Mucosa of descending colon (tissue), 3 donors: ENCODE results near the gene ZNF718. TPM values are rescaled to one million over a fixed set of nuclear protein-coding genes. Genes with fewer than 3 reads are reported as not detected.
"Not testable (repeated sequence)": the region's sequence is repeated elsewhere in the genome, so short reads cannot be mapped to it uniquely, and the experiment has no call there.

ENCODE experiments used
- ATAC-seq: fragments of 200-7000 bp; cut with Tn5 transposase; one replicate; pipeline ENCODE4 v1.9.1; 2020; ENCODE audit warnings: mild to moderate bottlenecking, moderate library complexity
- DNase-seq, 3 donors: peaks; one replicate each; pipeline ENCODE4 v3.0.0-alpha.2; 2020
- H3K36me3 ChIP-seq: fragments of 200-600 bp; one replicate; pipeline ENCODE4 v1.8.0; 2021; ENCODE audit warnings: low read depth, mild to moderate bottlenecking
- H3K4me1 ChIP-seq: fragments of 200-600 bp; one replicate; pipeline ENCODE4 v1.8.0; 2021; ENCODE audit warnings: low read depth, mild to moderate bottlenecking
- H3K4me3 ChIP-seq: fragments of 200-600 bp; one replicate; pipeline ENCODE4 v1.8.0; 2021; ENCODE audit warnings: mild to moderate bottlenecking
- H3K9me3 ChIP-seq: fragments of 200-600 bp; one replicate; pipeline ENCODE4 v1.8.0; 2021; ENCODE audit warnings: mild to moderate bottlenecking
- intact Hi-C, 2 donors: fragments of 100-400 bp; cut with DNase I in 1 of 2; cut with micrococcal nuclease in 1 of 2; formaldehyde crosslinking; loops; one replicate each; pipeline versions ENCODE4 v1.11.0 to v1.11.1; 2022; cut with DNase I, micrococcal nuclease
- total RNA-seq, 3 donors: library from RNA; stranded (reverse); fragmentation: NEBNext Ultra II Directional in 2 of 3; extraction: Animal tissue kit (Norgen Biotek cat#: 25700) in 2 of 3; gene quantifications; one replicate each; pipeline versions ENCODE4 v1.2.1 to v1.2.4, GENCODE V29; 2021 to 2023
- TF ChIP-seq, protein P1 (sequence below): fragments of 200-600 bp; IDR thresholded peaks from one replicate; pipeline ENCODE4 v1.8.0; 2022; ENCODE audit warnings: antibody characterized with exemption, mild to moderate bottlenecking
- donor health status: DM: no; HTN: no; CAD: no; lungs with moderate emphysema.
- donor health status: DM: no; HTN: no; CAD: no.
- donor health status: DM: no; HTN: yes; CAD: no.

The ZNF718 gene
- total RNA-seq, 3 donors from 2014 or later = 5.2 to 7.4 (median 6.4) TPM

DNA sequence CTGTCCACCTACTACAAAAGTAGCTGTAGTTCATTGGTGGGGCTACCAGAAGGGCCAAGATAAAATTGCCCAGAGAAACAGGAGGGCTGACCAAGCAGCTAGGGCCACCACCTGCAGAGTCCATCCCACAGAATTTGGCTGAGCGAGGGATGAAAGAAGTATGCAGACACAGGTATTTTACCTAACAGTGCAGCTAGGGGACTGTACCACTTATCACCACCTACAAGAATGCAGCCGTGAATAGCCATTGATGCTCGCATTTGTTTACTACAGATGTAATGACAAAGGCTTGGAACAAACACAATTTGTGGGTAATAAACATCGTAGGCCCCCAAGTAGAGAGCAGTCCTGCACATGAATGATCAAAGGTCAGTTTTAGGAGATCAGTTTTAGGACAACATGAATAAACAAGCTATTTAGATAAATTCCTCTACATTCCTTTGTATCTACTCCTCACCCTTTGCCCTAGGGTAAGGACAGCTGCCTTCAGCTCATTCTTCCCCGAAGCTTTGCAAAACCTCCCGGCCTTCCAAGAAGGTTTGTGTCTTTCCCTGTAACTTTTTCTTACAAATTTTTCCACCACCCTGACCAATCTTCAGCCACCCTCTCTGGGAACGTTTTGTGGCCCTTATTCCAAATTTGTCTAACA, 49.5 kb downstream of the ZNF718 start:
- TF ChIP-seq, protein P1, sequence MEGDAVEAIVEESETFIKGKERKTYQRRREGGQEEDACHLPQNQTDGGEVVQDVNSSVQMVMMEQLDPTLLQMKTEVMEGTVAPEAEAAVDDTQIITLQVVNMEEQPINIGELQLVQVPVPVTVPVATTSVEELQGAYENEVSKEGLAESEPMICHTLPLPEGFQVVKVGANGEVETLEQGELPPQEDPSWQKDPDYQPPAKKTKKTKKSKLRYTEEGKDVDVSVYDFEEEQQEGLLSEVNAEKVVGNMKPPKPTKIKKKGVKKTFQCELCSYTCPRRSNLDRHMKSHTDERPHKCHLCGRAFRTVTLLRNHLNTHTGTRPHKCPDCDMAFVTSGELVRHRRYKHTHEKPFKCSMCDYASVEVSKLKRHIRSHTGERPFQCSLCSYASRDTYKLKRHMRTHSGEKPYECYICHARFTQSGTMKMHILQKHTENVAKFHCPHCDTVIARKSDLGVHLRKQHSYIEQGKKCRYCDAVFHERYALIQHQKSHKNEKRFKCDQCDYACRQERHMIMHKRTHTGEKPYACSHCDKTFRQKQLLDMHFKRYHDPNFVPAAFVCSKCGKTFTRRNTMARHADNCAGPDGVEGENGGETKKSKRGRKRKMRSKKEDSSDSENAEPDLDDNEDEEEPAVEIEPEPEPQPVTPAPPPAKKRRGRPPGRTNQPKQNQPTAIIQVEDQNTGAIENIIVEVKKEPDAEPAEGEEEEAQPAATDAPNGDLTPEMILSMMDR = no peak
- Histone ChIP-seq H3K4me1 (no peaks in the 10 kb centered on the region), H3K9me3 (peaks cover 97% of the 10 kb centered on the region), H3K4me3 (no peak overlapping the region), H3K36me3 (no peaks in the 10 kb centered on the region)
- intact Hi-C loops = no loop called here
- no peak for DNase-seq
- ATAC-seq = no peak

DNA sequence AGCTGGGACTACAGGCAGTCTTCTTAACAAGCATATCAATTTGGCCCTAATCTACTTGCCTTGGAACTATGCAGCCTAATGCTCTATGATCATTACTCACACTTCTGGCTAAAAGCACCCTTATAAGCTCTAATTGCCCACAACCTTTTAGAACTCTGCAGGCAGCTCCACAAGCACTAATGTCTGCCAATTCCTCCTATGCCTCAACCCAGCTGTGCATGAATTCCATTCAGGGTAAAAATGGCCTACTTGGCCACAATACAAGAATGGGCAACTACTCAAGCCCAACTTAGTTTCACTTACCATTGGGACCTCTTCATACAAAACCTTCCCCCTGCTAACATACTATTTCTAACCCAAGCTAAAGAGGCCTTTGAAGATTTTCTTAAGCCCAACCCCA, 51.7 kb downstream of the ZNF718 start:
- H3K9me3 ChIP-seq = peaks cover 100% of the 10 kb centered on the region

DNA sequence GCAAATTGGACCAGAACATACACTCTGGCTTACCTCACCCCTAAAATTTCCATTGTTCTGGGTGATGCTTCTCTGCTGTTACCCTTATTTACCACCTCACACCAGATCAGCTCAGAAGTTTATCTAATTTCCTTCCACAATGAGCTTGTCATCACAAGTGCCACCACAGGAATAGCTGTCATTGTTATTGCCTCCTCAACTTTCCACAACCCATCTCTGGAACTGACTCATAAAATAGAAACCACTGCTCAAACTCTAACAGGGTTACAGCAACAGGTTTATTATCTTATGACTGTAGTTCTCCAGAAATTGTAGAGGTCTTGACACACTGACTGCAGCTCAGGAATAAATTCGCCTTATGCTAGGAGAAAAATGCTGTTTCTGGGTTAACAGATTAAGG, 52.7 kb downstream of the ZNF718 start:
- DNase-seq = no peak
- Histone ChIP-seq H3K9me3 (peaks cover 100% of the 10 kb centered on the region), H3K36me3 (no peaks in the 10 kb centered on the region), H3K4me3 (no peak overlapping the region), H3K4me1 (no peaks in the 10 kb centered on the region)
- TF ChIP-seq, protein P1 = no peak
- ATAC-seq = no peak
- intact Hi-C loops = no loop called here

More for the DNA sequence above, 51.7 kb downstream of the ZNF718 start:
- DNase-seq = no peak
- Histone ChIP-seq H3K36me3 (no peaks in the 10 kb centered on the region), H3K4me3 (no peak overlapping the region), H3K4me1 (no peaks in the 10 kb centered on the region)
- TF ChIP-seq, protein P1 = no peak
- no peak for ATAC-seq
- intact Hi-C loops = no loop called here

DNA sequence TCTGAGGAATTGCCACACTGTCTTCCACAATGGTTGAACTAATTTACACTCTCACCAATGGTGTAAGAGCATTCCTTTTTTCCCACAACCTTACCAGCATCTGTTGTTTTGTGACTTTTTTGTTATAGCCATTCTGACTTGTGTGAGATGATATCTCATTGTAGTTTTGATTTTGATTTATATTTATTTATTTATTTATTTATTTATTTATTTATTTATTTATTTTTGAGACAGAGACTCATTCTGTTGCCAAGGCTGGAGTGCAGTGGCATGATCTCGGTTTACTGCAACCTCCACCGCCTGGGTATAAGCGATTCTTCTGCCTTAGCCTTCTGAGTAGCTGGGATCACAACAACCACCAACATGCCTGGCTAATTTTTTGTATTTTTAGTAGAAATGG, 57.9 kb downstream of the ZNF718 start:
- peaks cover 100% of the 10 kb centered on the region for H3K9me3 ChIP-seq
- H3K36me3 ChIP-seq, ATAC-seq, intact Hi-C loops, H3K4me3 ChIP-seq, DNase-seq, H3K4me1 ChIP-seq: not testable (repeated sequence)

DNA sequence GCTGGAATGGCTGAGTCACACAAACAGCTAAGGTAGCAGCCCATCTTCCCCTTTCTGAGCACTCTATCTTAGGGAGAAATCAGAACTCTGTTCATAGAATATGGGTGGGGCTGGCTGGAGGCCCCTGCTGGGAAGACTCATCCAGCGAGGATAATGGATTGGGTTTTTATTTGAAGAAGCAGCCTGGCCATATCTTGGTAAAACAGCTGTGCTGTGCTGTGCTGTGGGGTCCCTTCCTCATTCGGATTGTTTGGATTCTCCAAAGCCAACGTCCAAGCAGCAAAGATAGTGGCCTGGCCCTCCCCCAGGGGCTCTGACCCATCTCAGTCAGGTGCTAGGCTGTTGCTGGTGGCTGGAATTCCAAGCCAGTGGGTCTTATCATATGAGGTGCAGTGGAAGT, 63.8 kb downstream of the ZNF718 start:
- DNase-seq = no peak
- H3K4me3 ChIP-seq = no peak overlapping the region
- H3K36me3 ChIP-seq = no peaks in the 10 kb centered on the region
- intact Hi-C loops = no loop called here
- TF ChIP-seq, protein P1 = no peak
- H3K4me1 ChIP-seq = no peaks in the 10 kb centered on the region
- H3K9me3 ChIP-seq = peaks cover 94% of the 10 kb centered on the region
- ATAC-seq = no peak

DNA sequence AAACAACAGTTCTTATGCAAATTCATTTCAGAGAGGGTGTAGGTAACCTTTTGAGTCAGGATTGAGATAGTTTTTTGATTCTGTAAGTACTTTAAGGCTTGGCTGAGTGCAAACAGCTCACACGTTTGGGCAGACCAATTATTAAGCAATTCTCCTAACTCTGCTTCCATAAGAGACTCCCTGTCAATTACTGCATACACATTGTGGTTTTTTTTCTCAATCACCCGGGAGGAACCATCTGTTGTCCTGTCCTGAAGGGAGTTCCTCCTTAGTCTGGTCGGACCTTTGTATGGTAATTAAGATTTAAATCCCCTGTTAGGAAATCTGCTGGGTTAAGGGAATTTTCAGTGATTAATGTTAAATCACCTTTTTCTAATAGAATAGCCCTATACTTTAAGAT, 70.9 kb downstream of the ZNF718 start:
- intact Hi-C loops, H3K4me1 ChIP-seq, DNase-seq, H3K36me3 ChIP-seq, ATAC-seq, H3K4me3 ChIP-seq: not testable (repeated sequence)
- peaks cover 81% of the 10 kb centered on the region for H3K9me3 ChIP-seq

DNA sequence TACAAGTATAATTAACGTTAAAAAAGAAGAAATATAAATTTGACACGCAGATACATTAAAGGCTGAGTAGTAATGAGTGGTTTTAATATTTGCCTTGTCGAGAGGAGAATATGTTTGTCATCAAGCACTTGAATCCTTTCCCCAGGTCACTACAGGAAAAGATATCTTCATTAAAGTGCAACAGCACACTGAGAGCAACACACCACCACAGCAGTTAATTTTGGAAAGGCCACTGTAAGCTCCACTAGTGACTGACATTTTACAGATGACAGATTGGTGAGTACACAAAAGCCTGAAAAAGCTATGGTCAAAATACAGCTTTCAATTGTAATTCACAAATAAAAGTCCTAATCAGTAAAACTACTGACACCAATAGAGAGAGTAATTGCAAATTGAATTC, 76.6 kb downstream of the ZNF718 start:
- no peak for ATAC-seq
- peaks cover 82% of the 10 kb centered on the region for H3K9me3 ChIP-seq
- intact Hi-C loops = no loop called here
- DNase-seq = no peak
- TF ChIP-seq, protein P1 = no peak
- H3K36me3 ChIP-seq = no peaks in the 10 kb centered on the region
- no peak overlapping the region for H3K4me3 ChIP-seq
- no peaks in the 10 kb centered on the region for H3K4me1 ChIP-seq

DNA sequence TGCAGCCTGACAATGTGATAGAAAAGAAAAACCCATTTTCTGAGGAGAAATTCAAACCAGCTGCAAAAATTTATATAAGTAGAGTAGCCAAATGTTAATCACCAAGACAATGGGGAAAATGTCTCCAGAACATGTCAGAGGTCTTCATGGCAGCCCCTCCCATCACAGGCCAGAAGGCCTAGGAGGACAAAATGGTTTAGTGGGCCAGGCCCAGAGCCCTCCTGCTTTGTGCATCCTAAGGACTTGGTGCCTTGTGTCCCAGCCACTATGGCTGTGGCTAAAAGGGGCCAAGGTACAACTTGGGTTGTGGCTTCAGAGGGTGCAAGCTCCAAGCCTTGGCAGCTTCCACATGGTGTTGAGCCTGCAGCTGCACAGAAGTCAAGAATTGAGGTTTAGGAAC, 78.5 kb downstream of the ZNF718 start:
- H3K4me3 ChIP-seq, H3K36me3 ChIP-seq, H3K4me1 ChIP-seq, intact Hi-C loops, DNase-seq, ATAC-seq: not testable (repeated sequence)
- peaks cover 82% of the 10 kb centered on the region for H3K9me3 ChIP-seq
